Stimulated activated CD4-positive, alpha-beta T cell treated with anti-CD3 and anti-CD28 coated beads, Interleukin-4, amount 100 ng/mL, for 4 hours (primary cell): Measurements from ENCODE around the gene PDGFC.
"Not testable (repeated sequence)": the region's sequence is repeated elsewhere in the genome, so short reads cannot be mapped to it uniquely, and the experiment has no call there.

ENCODE experiments used
- DNase-seq, 2 experiments: peaks; one replicate each; pipeline ENCODE4 v3.0.0-alpha.2; 2020

The PDGFC gene

DNA sequence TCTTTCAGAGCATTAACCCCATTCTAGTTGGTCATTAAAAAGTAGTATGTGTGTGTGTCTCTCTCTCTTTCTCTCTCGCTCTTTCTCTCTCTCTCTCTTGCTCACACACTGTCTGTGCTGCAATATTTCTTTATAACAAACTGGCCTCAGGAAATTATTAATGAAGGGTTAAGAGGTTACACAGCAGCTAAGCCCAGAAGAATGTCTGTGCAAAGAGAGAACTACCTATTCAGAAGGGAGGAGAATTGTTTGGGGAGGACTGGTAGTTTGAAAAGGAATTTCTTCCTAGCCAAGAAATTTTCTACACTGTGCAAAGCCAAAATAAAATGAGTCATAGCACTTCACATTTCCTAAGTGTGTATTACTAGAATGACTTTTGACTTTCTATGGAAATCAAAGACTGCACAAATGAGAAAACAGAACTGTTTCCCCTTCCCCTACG is 22.2 kb downstream of the PDGFC start:
- no peak for DNase-seq

DNA sequence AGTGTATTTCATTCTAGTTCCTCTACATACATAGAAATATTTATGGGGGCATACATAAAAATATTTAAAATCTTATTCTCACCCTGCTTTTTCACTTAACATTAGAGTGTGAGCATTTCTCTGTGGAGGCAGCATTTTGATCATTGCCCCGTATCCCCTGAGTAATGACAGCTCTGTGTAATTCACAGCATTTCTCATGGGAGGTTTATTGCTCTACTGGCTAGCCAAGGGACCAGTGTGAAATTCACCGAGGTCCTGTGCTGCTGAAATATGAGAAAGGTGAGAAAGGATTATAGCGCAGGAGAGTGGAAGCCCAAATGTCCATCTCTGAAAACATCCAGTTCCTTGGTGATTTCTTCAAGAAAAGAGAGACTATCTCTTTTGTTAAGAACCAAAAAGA is 22.9 kb downstream of the PDGFC start:
- no peak for DNase-seq

DNA sequence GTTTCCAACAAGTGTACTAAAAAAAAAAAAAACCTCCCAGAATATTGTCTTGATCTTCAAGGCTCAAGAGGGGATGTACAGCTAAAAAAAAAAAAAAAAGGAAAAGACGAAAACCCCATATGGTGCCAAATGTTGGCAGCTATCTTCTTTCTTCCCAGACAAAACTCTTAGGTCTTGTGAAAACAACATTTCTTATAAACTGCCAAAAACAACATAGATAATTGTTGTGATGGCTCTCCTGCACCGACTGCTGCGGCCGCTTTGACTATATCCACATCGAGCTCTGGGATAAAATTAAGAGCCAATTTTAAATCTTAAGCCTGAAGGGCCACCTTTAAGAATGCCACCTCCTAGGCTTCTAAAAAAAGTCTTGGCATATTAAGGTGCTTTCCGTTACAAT is 23.5 kb downstream of the PDGFC start:
- no peak for DNase-seq

DNA sequence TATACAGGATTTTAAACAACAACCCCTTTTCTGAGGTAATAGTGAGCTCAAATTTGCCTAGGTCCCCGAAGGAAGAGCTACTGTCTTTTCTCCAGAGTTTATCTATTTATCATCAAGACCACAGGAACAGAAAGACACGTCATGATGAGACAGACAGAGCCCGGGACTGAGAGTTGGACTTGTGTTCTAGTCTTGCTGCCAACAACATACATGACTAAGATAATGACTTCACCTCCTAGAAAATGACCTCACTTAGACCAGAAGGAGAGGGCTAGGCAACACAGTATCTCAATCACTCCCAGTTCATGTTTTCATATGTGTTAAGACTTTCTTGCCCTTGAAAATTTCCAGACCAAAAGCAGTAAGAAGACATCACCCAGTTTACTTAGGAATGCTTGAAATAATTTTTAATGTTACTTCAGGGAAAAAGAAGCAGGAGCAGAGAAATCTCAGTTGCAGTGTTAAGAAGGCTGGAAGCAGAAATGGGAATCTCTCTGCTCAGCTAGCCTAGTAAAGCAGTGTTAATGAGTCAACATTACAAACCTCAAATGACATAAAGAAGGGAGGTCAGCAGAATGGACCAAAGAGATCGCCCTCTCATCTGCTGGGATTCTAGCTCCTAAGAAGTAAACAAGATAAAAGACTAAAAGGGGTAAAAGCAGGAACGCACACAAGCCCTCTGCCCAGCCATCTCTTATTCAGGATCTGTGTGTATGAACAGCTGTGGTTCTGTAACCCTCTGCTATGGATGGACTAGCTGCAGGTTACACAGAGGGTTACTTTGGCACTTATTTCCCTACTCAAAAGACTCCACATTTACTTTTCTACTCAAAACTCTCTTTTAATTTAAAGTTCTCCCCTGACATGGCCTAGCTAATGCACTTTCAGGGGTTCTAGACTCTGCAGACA is 24.8 kb downstream of the PDGFC start:
- no peak for DNase-seq

DNA sequence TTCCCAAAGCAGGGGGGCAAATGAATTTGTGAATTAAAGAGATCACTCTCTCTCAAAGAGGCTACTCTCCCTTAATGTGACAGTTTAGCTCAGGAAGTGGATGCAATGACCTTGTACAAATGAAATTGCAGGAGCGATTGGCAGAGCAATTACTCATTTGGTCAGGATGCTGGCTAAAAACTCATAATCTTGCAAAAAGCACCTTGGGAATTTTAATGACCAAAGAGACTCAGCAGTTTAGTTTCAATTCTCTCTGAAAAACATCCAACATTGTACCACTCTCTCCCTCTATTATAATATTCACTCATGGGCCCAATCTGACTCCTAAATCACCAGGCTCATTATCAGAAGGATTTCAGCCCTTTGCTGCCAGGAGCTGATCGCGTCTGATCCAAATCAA is 26.1 kb downstream of the PDGFC start:
- no peak for DNase-seq

DNA sequence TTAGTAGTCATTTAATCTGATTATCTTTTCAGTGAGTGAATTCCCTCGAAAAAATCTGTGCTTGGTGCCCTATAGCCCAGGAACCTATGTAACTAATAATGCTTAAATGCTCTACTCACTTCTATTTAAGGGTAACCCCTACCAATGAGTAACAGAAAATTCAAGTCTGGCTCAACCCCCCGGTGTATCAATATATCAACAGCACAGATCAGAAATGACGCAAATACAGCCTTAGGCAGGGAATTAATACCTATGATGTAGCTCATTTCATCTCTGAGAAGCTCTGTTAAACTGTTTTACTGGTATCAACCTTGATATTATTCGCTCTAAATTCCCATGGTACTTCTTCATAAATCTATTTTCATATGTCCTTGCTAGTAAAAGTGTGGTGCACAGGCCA is 28.6 kb downstream of the PDGFC start:
- DNase-seq, result no peak

DNA sequence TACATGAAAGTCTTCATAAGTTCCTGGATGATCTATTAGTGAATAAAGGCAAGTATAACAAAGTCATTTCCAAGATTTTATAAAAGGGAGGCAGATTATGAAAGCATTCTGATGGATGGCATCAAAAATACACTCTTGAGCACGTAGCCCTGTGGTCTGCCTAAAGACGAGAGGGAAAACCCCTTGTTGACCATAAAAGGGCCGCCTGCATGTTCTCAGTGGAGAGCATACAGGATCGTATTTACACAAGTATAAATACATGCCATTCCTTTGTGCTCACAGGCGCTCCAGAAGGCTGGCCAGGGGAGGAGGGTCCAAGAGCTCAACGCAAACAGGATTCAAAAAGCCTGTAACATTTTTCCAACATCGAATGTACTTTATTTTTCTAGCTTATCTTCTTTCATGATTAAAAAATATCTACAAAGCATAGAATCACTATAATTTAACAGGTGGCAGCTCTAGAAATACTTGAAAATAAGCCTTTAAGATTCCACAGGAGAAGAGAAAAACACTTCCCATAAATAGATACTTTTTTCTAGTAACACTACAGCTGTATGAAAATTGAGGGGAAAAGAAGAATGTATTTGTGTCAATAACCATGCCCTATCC is 29.6 kb downstream of the PDGFC start:
- no peak for DNase-seq

DNA sequence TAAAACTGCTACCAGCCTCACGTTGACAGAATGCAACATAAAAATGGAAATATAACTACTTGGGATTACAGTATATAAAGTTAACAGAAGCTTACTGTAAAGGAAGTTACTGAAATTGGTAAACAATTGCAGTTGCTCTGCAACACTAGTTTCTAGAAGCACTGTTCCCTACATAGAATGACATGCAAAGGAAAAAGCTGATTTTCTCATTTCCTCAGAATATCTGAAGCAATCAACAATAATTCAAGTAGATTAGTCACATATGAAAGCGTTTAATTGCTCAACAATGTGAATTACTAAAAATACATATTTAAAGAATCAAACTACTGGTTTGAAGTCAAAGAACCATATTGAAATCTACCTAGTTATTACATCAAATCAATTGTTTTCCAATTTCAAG is 31.8 kb downstream of the PDGFC start:
- DNase-seq, result no peak

DNA sequence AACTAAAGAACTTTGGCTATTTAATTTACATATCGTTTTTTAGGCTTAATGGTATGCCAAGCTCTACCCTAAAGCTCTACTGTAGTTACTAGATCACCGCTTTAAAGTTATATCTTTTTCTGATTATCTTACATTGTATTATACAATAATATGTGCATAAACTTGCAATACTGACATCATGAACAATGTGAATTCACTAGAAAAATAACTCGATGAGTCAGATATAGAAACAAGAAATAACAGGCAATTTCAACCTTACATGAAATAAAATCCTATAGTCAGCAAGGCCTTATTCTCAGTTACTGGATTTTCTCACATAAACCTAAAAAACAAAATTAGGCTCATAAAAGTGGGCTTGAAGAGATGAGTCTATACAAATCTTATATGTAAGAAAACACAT is 32.5 kb downstream of the PDGFC start:
- DNase-seq, result no peak

DNA sequence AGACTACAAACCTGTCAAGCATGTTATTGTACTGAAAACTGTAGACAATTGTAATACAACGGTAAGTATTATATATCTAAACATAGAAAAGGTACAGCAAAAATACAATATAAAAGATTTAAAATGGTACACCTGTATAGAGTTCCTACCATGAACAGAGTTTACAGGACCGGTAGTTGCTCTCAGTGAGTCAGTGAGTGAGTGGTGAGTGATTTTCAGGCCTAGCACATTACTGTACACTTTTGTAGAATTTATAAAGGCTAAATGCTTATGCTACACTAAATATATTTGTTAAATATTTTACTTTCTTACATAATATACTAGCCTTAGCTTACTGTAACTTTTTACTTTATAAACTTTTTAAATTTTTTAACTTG is 37.4 kb downstream of the PDGFC start:
- no peak for DNase-seq

DNA sequence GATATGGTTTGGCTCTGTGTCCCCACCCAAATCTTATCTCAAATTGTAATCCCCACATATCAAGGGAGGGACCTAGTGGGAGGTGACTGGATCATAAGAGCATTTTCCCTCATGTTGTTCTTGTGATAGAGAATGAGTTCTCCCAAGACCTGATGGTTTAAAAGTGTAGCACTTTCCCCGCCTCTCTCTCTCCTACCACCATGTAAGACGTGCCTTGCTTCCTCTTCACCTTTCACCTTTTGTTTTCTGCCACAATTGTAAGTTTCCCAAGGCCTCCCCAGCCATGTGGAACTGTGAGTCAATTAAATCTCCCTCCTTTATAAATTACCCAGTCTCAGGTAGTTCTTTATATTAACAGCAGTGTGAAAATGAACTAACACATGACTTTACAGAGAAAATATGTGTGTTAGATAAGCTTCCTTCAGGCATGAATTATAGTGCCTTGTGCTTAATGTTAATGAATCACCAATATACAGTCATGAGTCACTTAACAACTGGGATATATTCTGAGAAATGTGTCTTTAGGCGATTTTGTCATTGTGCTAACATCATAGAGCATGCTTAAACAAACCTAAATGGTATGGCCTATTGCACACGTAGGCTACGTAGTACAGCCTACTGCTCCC is 37.9 kb downstream of the PDGFC start:
- no peak for DNase-seq

DNA sequence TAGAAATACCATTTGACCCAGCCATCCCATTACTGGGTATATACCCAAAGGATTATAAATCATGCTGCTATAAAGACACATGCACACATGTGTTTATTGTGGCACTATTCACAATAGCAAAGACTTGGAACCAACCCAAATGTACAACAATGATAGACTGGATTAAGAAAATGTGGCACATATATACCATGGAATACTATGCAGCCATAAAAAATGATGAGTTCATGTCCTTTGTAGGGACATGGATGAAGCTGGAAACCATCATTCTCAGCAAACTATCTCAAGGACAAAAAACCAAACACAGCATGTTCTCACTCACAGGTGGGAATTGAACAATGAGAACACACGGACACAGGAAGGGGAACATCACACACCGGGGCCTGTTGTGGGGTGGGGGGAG is 39.2 kb downstream of the PDGFC start:
- not testable (repeated sequence) for DNase-seq

DNA sequence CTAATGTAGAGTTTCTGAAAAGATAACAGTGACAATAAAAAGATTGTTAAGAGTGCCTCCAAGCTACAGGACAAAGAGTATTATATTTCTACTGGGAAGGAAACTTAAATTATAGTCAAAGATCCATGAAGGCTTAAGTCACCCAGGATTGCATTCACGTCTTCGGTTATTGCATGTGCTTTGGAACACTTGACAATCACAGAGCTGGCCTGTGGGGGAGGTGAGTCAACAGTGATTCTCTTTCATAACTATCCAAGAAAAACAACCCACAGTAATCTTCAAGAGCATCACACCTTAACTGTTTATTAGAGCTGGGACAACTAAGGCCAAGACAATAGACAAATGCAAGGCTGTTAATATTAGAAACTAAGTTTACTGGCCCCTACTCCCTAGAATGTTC is 40.3 kb downstream of the PDGFC start:
- no peak for DNase-seq

DNA sequence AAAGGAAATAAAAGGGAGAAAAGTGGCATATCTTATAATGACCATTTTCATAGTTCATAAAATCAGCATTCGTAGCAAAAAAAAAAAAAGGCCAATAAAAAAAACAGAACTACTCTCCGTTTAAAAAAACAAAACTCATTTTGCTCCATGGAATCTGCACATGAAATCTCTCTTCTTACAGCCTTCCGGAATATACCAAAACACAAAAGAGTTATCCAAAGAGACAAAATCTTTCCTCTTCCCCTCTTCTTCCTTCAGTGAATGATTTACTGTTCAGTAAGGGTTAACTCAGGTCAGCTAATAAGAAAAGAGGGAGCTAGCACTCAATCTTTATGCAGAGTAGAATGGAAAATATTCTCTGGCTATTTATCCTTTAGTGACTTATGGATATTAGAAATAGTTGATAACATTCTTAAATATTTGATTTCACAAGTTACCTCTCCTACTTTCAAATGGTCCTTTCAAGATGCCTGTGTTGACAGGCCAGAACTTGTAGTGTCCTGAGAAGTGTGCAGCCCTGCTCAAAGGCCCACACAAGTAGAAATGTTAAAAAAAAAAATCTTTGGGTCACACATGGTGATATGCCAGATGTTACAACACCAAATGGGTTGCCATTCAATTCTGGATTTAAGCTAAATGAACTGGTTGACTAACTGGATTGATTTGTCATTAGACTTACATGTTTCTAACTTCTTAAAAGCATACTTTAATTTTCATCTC is 42.1 kb downstream of the PDGFC start:
- no peak for DNase-seq

DNA sequence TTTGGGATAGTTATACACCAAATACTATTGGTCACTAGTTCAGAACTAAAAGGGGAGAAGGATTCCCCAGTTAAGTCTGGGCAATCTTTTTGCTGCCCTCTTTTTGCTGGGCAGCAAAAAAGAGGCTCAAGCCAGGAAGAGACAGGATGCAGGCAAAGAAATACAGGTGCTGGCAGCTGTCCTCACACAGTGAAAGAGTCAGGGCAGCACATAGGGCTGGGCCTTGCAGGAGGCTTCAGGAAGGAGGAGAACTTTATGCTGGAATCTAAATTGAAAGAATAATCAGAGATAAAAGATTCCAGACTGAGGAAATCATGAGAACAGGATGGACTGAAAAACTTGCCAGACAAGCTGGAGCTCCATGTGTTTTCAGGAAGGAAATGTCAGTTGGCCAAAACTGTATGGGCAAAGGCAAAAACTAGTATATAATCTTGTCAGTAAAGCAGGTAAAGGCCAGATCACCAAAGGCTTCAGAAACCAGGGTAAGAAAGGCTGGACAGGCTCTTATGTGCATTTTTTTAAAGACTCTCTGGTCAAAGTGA is 46.8 kb downstream of the PDGFC start:
- DNase-seq, result no peak

DNA sequence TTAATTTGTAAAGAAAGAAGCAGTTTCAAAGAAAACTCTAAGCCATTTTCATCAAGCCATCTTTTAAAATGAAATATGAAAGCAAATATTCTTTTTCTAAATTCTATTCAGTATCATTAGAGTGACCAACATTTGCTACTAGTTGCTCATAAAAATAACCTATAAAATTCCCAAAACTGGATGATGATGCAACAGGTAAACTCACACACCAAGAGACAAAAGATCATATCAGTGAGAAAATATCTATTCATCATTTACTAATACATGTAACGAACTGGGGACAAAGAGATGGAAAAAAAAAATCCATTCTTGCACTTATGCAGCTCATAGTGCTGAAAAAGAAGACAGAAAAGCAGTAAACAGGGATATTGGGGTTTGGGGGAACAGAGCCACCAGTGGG is 48.1 kb downstream of the PDGFC start:
- no peak for DNase-seq

DNA sequence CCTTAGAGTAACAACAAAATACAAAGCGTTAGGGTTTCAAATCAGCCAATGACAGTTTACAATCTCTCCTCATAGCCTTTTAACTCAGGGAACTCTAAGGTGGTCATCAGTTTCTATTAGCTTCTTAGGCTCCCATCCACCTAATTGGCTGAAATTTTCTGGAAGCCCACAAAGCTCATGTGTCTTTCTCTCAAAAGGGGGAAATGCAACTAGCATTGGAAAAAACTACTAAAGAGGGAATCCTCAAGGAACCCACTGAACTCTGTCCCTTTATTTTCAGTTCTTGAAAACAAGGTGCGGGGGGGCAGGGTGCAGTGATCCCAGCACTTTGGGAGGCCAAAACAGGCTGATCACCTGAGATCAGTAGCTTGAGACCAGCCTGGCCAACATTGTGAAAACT is 56.4 kb downstream of the PDGFC start:
- no peak for DNase-seq

DNA sequence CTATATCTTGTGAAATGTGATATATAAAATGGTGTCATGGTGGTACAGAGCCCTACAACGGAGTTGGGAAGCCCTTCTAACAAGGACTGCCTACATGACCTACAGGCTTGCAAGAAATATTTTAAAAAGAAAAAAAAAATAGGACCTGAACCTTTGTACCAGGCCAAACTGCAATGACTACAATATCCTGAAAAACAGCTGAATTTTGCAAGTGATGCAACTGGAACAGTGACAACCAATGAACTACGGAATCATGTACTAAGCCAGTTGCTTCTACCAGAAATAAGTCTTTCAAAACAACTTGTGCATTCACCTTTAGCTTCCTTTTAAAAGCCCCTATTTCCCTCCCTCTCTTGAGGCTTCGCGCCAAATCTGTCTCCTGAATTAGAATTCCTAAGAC is 58.4 kb downstream of the PDGFC start:
- no peak for DNase-seq

DNA sequence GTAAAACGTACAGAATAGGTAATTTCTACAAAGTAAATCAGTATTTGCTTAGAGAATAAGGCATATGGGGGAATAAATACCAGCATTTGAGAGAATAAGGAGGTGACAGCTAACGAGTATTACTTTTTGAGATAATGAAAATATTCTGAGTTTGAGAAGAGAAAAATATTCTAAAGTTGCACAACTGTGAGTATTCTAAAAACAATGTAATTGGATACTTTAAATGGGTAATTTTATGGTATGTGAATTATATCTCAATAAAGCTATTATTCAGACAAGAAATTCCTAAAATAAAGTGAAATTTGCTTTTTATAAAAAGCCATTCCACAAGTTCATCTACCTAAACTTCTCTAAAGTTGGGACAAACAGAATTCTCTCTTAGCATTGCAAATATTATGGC is 62.6 kb downstream of the PDGFC start:
- no peak for DNase-seq

DNA sequence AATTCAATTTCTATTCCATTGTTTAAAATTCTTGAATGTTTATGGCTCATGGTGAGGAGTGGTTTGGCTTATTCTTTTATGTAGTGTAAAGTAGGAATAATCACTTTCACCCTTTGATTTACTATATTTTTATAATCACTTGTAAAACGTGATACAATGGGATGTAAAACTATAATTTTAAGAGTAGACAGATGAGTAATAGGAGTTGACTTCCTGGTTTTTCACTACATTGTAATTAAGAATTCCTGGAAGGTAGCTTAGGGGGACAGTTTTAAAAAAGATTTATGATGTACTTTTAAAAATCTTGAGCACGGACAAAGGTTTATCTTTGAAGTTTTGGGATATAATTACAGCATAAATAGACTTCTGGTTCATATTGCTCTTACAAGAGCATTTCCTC is 65.3 kb downstream of the PDGFC start:
- no peak for DNase-seq

DNA sequence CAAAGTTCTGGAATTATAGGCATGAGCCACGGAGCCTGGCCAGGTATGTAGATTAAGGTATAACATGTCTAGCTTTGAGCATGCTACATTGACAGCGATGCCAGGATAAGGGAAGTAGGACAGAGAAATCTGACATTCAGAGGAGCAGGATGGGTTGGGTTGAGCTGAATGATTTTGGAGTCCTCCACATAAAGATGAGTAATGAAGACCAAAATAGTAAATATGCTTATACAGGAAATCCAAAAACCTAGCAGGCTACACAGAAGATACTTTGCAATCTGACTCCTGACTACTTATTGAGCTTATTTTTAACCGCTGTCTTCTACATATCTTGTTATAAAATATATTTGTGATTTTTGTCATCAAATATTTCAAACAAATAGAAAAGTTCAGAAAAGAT is 69.7 kb downstream of the PDGFC start:
- no peak for DNase-seq

DNA sequence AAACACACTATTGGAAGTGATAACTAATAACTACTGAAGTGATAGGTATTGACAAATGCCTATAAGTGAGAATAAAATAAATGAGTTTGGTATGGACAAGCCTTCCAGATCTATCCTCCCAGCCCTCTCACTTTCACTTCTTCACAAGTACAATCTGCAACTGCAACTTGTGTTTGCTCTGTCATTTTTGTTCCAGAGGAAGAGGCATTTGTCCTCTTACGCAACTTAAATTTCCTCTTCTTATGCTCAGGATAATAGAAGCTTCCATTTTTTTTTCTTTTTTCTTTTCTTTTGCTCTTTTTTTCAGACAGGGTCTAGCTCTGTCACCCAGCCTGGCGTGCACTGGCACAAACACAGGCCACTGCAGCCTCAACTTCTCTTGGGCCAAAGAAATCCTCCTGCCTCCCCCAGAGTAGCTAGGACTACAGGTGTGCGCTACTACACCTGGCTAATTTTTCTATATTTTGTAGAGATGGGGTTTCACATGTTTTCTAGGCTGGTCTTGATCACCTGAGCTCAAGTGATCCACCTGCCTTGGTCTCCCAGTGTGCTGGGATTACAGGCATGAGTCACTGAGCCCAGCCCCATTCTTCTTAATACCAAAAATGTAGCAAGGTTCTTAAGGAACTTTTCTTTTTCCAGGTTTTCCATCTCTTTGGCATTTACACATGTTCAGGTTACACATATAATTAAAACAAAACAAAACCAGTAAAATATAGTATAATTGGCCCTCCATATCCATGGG is 73.1 kb downstream of the PDGFC start:
- DNase-seq, result no peak

DNA sequence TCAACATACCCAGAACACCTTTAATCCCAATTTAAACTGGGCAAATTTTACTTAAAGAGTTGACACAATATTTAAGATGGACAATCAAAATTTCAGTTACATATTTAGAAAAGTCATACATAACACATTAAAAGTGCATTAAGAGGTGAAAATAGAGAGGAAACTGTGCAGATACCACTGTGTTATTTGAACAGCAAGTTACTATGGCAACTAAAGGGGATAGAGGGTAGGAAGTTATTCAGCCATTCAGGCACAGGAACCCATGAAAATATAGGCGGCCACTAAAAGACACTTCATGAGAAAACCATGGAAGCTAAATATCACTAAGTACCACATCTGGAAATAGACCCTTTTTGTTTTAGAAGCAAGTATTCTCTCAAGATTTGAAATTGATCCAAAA is 75.1 kb downstream of the PDGFC start:
- no peak for DNase-seq
